Fibroblast of pulmonary artery (primary cell): Measurements from ENCODE around the gene ECE1.
"Not testable (repeated sequence)": the region's sequence is repeated elsewhere in the genome, so short reads cannot be mapped to it uniquely, and the experiment has no call there.

Experiments used
- DNase-seq: peaks from one replicate; pipeline ENCODE4 v3.0.0-alpha.2; 2010; ENCODE audit warnings: low read depth
- H3K4me3 ChIP-seq: replicated peaks from 2 replicates; pipeline ENCODE4 v1.5.1; 2011; ENCODE audit warnings: low read depth, mild to moderate bottlenecking, control low read depth, low read length, moderate library complexity
- TF ChIP-seq, protein P1 (sequence below): IDR thresholded peaks from 2 replicates; pipeline ENCODE4 v1.5.1; 2011; ENCODE audit warnings: mild to moderate bottlenecking, control low read depth, low read length, inconsistent platforms; ENCODE audit errors: missing control alignments

The ECE1 gene

DNA sequence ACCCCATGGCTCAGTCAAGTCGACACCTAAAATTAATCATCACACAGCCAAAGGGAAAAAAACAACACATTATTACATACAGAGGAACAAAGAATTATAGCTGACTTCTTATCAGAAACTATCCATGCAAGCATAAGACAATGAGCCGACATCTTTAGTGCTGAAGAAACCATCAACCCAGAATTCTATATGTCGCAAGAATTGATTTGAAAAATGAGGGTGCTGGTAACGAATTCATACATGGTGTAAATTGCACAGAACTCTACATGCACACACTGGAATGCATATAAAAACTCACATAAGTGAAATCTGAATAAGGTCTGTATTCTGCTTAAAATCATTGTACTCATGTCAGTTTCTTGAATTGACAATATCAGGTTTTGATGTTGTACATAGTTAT, 88.6 kb downstream of the ECE1 start:
- no peak for DNase-seq
- no peak overlapping the region for H3K4me3 ChIP-seq
- TF ChIP-seq, protein P1, sequence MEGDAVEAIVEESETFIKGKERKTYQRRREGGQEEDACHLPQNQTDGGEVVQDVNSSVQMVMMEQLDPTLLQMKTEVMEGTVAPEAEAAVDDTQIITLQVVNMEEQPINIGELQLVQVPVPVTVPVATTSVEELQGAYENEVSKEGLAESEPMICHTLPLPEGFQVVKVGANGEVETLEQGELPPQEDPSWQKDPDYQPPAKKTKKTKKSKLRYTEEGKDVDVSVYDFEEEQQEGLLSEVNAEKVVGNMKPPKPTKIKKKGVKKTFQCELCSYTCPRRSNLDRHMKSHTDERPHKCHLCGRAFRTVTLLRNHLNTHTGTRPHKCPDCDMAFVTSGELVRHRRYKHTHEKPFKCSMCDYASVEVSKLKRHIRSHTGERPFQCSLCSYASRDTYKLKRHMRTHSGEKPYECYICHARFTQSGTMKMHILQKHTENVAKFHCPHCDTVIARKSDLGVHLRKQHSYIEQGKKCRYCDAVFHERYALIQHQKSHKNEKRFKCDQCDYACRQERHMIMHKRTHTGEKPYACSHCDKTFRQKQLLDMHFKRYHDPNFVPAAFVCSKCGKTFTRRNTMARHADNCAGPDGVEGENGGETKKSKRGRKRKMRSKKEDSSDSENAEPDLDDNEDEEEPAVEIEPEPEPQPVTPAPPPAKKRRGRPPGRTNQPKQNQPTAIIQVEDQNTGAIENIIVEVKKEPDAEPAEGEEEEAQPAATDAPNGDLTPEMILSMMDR: no peak

GRCh38 chr1:21201238-21201637, 89.0 kb downstream of the ECE1 start:
- not testable (repeated sequence) for DNase-seq, H3K4me3 ChIP-seq

DNA sequence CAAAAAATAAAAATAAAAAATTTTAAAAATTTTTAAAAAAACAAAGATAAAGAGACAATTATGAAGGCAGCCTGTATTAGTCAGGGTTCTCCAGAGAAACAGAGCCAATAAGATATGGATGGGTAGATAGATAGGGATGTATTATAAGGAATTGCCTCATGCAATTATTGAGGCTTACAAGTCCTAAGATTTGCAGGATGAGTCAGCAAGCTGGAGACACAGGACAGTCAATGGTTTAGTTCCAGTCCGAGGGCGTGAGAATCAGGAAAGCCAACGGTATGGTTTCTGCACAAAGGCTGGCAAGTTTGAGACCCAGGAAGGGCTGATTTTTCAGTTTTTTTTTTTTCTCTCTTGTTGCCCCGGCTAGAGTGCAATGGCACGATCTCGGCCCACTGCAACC, 89.5 kb downstream of the ECE1 start:
- peak; percentile 50 for DNase-seq
- TF ChIP-seq, protein P1: no peak
- no peak overlapping the region for H3K4me3 ChIP-seq

DNA sequence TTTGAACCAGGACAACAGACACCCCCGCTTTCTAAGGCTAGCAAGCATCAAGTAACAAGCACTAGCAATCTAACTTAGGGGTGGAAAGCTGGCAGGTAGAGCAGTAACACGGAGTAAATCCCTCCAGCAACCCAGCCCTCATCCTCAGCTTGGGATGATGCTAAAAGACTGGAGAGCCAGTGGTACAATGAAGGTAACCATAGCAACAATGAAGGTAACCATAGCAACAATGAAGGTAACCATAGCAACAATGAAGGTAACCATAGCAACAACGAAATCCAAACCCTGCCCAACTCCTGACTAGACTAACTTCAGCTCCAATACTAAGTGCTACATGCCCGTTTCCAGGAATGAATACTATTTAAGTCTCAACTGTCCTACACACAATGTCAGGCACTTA, 91.3 kb downstream of the ECE1 start:
- no peak overlapping the region for H3K4me3 ChIP-seq
- TF ChIP-seq, protein P1: no peak
- no peak for DNase-seq

GRCh38 chr1:21192871-21193270, 97.4 kb downstream of the ECE1 start:
- TF ChIP-seq, protein P1: no peak
- DNase-seq: no peak
- H3K4me3 ChIP-seq: no peak overlapping the region

DNA sequence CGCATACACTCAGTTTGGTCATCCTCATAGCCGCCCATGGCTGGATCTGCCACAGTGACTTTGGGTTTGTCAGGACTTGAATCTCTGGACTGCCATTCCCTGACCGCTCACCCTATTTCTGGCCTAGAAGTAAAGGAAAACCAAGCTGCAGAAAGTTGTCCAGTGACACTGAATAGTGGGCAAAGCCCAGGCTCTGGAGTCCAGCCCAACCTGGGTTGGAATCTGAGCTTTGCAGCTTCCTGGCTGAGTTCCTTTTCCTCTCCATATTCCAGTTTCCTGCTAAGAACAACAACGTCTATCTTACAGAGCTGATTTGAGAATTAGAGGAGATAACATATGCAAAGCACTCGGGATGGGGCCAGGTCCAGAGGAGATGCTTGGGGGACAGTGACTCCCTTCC, 98.0 kb downstream of the ECE1 start:
- no peak overlapping the region for H3K4me3 ChIP-seq
- TF ChIP-seq, protein P1: no peak
- no peak for DNase-seq

DNA sequence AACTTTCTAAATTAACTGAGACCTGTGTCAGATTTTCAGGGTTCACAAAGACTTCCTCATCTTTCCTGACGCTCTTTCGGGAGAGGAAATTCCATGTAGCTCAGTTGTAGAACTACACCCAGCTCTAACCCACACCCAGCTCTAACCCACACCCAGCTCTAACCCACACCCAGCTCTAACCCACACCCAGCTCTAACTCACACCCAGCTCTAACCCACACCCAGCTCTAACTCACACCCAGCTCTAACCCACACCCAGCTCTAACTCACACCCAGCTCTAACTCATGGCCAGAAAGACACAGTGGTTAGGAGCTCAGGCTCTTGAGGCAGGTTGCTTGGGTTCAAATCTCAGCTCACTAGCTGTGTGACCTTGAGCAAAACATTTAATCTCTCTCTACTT, 99.5 kb downstream of the ECE1 start:
- H3K4me3 ChIP-seq, DNase-seq: not testable (repeated sequence)

DNA sequence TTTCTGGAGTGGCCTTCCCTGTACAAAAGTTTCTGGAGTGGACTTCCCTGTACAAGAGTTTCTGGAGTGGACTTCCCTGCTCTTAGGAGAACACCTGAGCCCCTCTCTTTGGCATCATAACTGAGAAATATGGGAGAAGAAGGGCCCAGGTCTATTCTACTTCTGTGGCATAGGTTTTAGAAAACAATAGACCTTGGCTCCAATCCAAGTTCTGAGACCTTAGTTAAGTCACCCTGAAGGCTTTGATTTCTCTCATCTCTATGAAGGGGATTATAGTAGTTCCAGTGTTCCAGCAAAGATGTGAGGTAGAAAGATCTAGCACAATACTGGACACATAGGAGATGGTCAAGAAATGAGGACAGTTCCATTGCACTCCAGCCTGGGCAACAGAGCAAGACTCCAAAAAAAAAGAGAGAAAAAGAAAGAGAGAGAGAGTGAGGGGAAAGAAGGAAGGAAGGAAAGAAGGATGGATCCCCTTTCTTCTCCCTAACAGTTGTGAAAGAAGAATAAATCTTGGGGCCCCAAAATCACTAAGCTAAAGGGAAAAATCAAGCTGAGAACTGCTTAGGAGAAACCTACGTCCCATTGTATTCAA, 100.3 kb downstream of the ECE1 start:
- DNase-seq: no peak
- TF ChIP-seq, protein P1: no peak
- H3K4me3 ChIP-seq: no peak overlapping the region
